ENCODE data around the gene TNS1. TPM values are rescaled to one million over a fixed set of nuclear protein-coding genes. Genes with fewer than 3 reads are reported as not detected.

Gene TNS1
- total RNA-seq, 2 donors from 2014 or later, result 3.3 to 4.2 TPM

DNA sequence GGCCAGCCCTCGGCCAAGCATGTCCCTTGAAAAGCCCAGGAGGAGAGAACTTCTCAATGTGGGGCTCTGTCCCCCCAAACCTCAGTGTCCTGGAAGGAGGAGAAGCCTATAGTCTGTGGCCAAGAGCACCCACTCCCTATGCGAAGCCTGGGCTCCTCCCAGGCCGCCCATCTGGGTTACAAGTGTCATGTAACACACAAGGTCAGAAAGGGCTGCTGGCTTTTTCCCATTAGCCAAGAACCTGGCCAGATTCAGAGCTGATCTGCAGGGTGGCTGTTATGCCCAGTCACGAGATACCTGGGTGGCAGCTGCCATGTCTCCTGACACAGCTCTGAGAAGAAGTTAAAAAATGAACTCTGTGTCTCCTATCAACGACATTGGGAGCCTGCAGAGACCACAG, 170.7 kb downstream of the TNS1 start:
- peaks cover 20% of the 10 kb centered on the region for H3K4me1 Mint-ChIP-seq
- Histone ChIP-seq H3K4me1 (ENCODE audit: control insufficient read depth, insufficient read depth, low read length) (peaks cover 4% of the 10 kb centered on the region), H3K27ac (ENCODE audit: low read depth, low read length) (no peak overlapping the region), H3K36me3 (ENCODE audit: control insufficient read depth, insufficient read depth, low read length) (no peaks in the 10 kb centered on the region), H3K9ac (ENCODE audit: extremely low read depth, low read length, poor library complexity, severe bottlenecking) (no peak overlapping the region), H3K9me3 (ENCODE audit: control insufficient read depth, low read length) (no peaks in the 10 kb centered on the region), H3K27me3 (ENCODE audit: control insufficient read depth, insufficient read depth, low read length, poor library complexity, severe bottlenecking) (no peaks in the 10 kb centered on the region), H3K4me3 (ENCODE audit: low read length) (no peak overlapping the region)
- no peaks in the 10 kb centered on the region for H3K9me3 Mint-ChIP-seq
- WGBS, 2 experiments (ENCODE audit: insufficient coverage in 1 of 2, insufficient read length in 1 of 2), result 87 to 92% methylated on average over 4 to 5 of the region's 5 CpGs
- peaks cover 3% of the 10 kb centered on the region for H3K27me3 Mint-ChIP-seq (ENCODE audit: insufficient read depth)
- H3K27ac Mint-ChIP-seq, result no peak overlapping the region
- no peak for DNase-seq
- no peaks in the 10 kb centered on the region for H3K36me3 Mint-ChIP-seq (ENCODE audit: low read depth)
- H3K4me3 Mint-ChIP-seq, result no peak overlapping the region
- TF ChIP-seq, protein P1, sequence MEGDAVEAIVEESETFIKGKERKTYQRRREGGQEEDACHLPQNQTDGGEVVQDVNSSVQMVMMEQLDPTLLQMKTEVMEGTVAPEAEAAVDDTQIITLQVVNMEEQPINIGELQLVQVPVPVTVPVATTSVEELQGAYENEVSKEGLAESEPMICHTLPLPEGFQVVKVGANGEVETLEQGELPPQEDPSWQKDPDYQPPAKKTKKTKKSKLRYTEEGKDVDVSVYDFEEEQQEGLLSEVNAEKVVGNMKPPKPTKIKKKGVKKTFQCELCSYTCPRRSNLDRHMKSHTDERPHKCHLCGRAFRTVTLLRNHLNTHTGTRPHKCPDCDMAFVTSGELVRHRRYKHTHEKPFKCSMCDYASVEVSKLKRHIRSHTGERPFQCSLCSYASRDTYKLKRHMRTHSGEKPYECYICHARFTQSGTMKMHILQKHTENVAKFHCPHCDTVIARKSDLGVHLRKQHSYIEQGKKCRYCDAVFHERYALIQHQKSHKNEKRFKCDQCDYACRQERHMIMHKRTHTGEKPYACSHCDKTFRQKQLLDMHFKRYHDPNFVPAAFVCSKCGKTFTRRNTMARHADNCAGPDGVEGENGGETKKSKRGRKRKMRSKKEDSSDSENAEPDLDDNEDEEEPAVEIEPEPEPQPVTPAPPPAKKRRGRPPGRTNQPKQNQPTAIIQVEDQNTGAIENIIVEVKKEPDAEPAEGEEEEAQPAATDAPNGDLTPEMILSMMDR (conservative IDR thresholded peaks at IDR 0.05), result no peak

DNA sequence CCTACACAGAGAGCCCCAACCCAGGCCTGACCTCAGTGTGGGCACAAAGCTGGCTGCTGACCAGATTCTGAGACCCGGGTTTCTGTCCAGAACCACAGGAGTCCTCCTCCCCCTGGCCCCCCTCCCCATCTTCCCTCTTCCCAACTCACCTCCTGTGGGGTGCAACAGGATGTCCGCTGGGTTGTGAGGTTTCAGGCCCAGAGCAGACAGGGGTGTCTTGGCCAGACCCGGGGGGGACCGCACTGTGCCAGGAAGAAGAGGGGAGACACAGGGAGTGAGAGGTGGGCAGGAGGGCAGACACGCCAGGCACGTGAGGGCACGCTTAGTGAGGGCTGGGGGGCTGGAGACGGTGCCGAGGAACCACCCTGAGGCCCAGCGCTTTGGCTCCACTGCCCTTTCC, 171.5 kb downstream of the TNS1 start:
- no peak overlapping the region for H3K4me3 Mint-ChIP-seq

DNA sequence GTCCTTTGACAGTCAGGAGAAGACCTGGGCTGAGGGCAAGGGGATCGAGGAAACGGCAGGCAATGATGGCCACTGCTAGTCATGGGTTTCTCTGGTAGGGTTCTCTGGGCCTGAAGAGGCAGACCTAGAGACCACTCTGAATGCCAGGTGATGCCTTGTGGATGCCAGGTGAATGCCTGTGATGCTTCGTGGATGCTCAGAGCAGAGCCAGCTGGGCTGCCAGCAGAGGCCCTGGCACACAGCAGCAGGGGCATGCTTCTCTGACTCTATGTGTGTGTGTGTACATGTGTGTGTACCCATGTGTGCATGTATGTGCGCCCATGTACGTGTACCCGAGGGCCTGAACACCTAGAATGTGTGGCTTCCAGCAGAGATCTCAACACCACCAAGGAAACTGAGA, 172.0 kb downstream of the TNS1 start:
- no peak overlapping the region for H3K27ac ChIP-seq (ENCODE audit: low read depth, low read length)
- TF ChIP-seq, protein P1 (conservative IDR thresholded peaks at IDR 0.05), result no peak
- H3K4me3 Mint-ChIP-seq, result no peak overlapping the region
- peaks cover 9% of the 10 kb centered on the region for H3K4me1 Mint-ChIP-seq
- H3K36me3 Mint-ChIP-seq (ENCODE audit: low read depth), result no peaks in the 10 kb centered on the region
- no peaks in the 10 kb centered on the region for H3K27me3 ChIP-seq (ENCODE audit: control insufficient read depth, insufficient read depth, low read length, poor library complexity, severe bottlenecking)
- peaks cover 3% of the 10 kb centered on the region for H3K27me3 Mint-ChIP-seq (ENCODE audit: insufficient read depth)
- H3K4me1 ChIP-seq (ENCODE audit: control insufficient read depth, insufficient read depth, low read length), result peaks cover 4% of the 10 kb centered on the region
- H3K9me3 Mint-ChIP-seq, result no peaks in the 10 kb centered on the region
- WGBS, 2 experiments (ENCODE audit: insufficient coverage in 1 of 2, insufficient read length in 1 of 2), result 80 to 90% methylated on average over 2 to 6 of the region's 6 CpGs
- H3K9me3 ChIP-seq (ENCODE audit: control insufficient read depth, low read length), result no peaks in the 10 kb centered on the region
- DNase-seq, result no peak
- H3K4me3 ChIP-seq (ENCODE audit: low read length), result no peak overlapping the region
- no peaks in the 10 kb centered on the region for H3K36me3 ChIP-seq (ENCODE audit: control insufficient read depth, insufficient read depth, low read length)
- no peak overlapping the region for H3K27ac Mint-ChIP-seq
- H3K9ac ChIP-seq (ENCODE audit: extremely low read depth, low read length, poor library complexity, severe bottlenecking), result no peak overlapping the region

More for the DNA sequence above, 171.5 kb downstream of the TNS1 start:
- Mint-ChIP-seq H3K9me3 (no peaks in the 10 kb centered on the region), H3K36me3 (ENCODE audit: low read depth) (no peaks in the 10 kb centered on the region), H3K4me1 (peaks cover 12% of the 10 kb centered on the region), H3K27ac (no peak overlapping the region), H3K27me3 (ENCODE audit: insufficient read depth) (peaks cover 3% of the 10 kb centered on the region)
- TF ChIP-seq, protein P1 (conservative IDR thresholded peaks at IDR 0.05), result no peak
- DNase-seq, result no peak
- H3K4me1 ChIP-seq (ENCODE audit: control insufficient read depth, insufficient read depth, low read length), result peaks cover 4% of the 10 kb centered on the region
- no peaks in the 10 kb centered on the region for H3K27me3 ChIP-seq (ENCODE audit: control insufficient read depth, insufficient read depth, low read length, poor library complexity, severe bottlenecking)
- H3K36me3 ChIP-seq (ENCODE audit: control insufficient read depth, insufficient read depth, low read length), result no peaks in the 10 kb centered on the region
- H3K4me3 ChIP-seq (ENCODE audit: low read length), result no peak overlapping the region
- 94 to 95% methylated on average over 9 to 10 of the region's 10 CpGs for WGBS, 2 experiments (ENCODE audit: insufficient coverage in 1 of 2, insufficient read length in 1 of 2)
- H3K9me3 ChIP-seq (ENCODE audit: control insufficient read depth, low read length), result no peaks in the 10 kb centered on the region
- H3K9ac ChIP-seq (ENCODE audit: extremely low read depth, low read length, poor library complexity, severe bottlenecking), result no peak overlapping the region
- no peak overlapping the region for H3K27ac ChIP-seq (ENCODE audit: low read depth, low read length)
